HG02884 (cell line): ENCODE data around the gene FTSJ3.

Source experiments
- ATAC-seq: cut with Tn5 transposase; IDR thresholded peaks from one replicate; pipeline ENCODE4 v1.9.1; 2021; ENCODE audit warnings: mild to moderate bottlenecking, moderate library complexity; ENCODE audit not compliant: unreplicated experiment

Gene FTSJ3

DNA sequence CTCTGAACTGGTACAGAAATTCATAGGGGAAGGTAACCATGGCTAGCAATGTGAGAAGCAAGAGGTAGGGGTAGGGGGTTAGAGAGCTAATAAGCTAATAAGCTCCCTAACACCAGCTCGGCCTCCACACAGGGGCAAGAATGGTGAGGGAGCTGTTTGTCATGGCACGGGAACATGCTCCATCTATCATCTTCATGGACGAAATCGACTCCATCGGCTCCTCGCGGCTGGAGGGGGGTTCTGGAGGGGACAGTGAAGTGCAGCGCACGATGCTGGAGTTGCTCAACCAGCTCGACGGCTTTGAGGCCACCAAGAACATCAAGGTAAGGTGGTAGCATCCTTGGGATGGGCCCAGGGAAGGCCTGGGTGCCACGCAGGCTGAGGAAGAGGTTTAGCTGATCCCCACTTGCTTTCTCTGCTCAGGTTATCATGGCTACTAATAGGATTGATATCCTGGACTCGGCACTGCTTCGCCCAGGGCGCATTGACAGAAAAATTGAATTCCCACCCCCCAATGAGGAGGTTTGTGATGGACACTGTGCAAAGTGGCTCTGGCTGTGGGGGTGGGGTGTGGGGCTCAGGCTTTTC lies 3.5 kb upstream of the FTSJ3 start:
- no peak for ATAC-seq

DNA sequence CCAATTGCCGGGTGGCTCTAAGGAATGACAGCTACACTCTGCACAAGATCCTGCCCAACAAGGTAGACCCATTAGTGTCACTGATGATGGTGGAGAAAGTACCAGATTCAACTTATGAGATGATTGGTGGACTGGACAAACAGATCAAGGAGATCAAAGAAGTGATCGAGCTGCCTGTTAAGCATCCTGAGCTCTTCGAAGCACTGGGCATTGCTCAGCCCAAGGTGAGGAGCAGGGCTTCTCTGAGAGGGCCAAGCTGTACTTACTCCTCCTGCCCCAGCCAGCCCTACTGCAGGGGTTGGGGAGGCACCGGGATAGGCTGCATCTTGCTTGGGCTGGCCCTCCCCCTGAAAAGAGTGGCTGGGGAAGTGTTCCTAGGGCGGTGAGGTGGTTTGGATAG lies 2.8 kb upstream of the FTSJ3 start:
- ATAC-seq, result no peak

- no peak for ATAC-seq
These were observed 1.5 kb upstream of the FTSJ3 start for GRCh38 chr17:63828936-63829335.

GRCh38 chr17:63827801-63828221 lies 348 bp upstream of the FTSJ3 start:
- ATAC-seq, result no peak

DNA sequence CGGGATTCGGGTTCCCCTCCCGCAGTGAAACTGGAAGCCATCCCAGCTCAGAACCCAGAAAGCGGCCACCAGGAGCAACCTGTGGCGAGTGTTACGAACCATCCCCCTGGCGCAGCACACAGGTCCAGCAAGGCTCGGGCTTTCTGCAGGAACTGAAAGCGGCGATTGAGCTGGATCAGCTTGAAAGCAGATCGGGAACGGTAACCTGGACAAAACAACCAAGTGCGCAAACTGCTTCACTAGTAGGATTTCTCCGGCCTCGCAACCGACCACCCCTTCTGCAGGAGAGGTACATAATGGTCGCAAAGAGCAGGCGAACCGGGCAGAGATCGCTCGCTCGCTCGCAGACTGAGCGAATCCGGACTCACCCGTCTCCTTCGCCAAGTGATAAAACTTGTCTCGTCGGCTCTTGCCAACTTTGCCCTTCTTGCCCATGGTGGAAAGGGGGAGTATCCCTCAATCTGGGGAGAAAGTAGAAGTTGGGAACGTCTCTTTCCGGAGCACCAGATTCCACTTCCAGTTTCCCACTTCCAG lies 928 bp downstream of the FTSJ3 start:
- ATAC-seq, result no peak

DNA sequence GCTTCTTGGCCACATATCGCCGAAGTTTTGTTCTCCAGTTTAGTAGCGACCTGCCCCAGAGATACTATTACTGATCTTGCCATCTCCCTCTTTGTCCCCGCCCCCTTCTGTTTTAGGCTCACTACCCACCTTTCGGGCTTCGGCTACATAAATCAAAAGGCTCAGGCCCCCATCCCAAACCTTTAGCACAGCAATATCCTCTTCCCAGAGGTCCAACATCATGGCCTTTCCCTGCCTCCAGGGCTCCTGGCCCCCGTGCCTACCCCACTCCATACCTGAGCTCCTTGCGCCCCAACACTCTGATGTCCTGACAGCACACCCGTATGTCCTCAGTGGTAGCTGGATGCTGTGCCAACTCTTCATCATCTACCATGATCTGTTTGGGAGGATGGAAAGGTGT lies 3.1 kb downstream of the FTSJ3 start:
- no peak for ATAC-seq

- ATAC-seq, result no peak
These were observed 3.7 kb downstream of the FTSJ3 start for GRCh38 chr17:63823659-63824331.

- ATAC-seq, result no peak
These were observed 4.9 kb downstream of the FTSJ3 start for GRCh38 chr17:63822537-63822936.

- no peak for ATAC-seq
These were observed 5.7 kb downstream of the FTSJ3 start for GRCh38 chr17:63821804-63822203.

- ATAC-seq, result no peak
These were observed 6.4 kb downstream of the FTSJ3 start for GRCh38 chr17:63820963-63821561.

DNA sequence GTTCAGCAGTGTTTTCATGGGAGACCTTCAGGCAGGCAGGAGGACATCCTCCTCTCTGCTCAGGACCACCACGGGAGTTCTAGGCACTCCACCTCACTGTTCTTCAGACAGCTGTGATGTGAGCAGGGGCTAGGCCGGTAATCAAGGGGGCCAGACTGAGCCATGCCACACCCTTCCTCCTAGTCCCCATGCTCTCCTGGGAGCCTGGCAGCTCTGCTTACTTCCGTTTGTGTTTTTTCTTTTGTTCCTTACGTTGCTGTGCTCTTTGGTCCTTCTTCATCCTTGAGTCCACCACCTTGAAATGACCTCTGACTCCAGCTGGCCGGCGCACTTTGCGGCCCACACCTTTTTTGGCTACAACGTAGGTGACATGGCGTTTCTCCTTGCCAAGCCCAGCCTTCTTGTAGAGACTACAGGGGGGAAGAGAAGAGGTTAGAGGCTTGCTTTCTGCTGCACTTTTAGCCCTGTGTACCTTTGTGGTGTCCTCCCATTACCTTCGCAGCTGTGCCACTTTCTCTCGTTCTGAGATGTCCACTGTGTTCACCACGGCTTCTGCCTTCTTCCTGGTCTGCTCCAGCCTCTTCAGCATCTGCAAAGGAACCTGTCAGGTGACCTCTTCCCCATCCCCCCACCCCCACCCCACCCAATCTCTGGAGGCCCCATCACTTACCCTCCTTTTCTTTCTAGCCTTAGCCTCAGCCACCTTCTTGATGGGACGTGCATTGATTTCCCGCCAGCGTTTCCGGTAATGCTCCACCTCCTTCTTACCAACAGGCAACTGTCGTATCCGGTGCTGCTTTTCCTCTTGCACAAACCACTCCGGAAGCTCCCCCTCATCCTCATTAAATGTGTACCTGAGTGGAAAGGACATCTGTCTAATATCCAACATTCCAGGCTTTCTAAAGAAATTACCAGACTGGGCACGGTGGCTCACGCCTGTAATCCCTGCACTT lies 7.6 kb downstream of the FTSJ3 start:
- ATAC-seq, result no peak

GRCh38 chr17:63819131-63819530 lies 8.3 kb downstream of the FTSJ3 start:
- no peak for ATAC-seq

GRCh38 chr17:63817736-63818385 lies 9.6 kb downstream of the FTSJ3 start:
- no peak for ATAC-seq

DNA sequence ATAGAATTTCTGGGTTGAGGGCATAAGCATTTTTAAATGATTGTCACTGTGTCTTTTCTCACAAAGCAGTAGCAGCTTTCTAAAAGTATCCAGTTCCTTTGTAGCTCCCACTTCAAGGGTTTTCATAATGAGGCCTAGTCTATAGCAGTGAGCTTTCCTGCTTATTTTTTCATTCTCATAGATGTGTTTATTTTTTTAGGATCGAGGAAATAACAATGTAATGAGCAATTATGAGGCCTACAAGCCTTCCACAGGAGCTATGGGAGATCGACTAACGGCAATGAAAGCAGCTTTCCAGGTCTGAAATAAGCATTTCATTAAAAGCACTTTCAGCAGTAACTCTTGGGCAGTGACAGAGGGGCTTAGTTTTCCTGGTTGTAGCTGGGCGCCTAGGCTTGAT lies 10.8 kb downstream of the FTSJ3 start:
- ATAC-seq, result no peak

GRCh38 chr17:63816123-63816522 lies 11.3 kb downstream of the FTSJ3 start:
- ATAC-seq, result no peak

GRCh38 chr17:63809970-63810369 lies 17.5 kb downstream of the FTSJ3 start:
- no peak for ATAC-seq

- no peak for ATAC-seq
These were observed 21.9 kb downstream of the FTSJ3 start for GRCh38 chr17:63805591-63805990.

DNA sequence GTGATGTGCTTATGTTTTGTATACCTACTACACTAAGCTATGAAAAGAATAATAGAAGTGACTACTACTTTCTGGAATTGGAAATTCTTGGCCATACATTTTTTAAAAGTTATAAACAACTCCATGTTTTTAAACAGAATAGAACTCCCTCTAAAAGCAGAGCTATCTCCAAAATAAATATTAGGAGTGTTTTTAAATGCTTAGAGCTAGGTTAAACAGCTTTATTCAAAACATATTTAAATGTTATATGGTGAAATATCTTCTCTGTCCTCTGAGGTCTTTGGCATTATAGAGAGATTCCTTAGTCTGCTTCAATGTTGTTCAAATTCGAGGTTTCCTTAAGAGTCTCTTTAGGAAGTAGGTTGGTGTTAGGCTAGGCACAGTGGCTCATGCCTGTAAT lies 23.1 kb downstream of the FTSJ3 start:
- no peak for ATAC-seq

GRCh38 chr17:63800783-63801182 lies 26.7 kb downstream of the FTSJ3 start:
- ATAC-seq, result no peak

DNA sequence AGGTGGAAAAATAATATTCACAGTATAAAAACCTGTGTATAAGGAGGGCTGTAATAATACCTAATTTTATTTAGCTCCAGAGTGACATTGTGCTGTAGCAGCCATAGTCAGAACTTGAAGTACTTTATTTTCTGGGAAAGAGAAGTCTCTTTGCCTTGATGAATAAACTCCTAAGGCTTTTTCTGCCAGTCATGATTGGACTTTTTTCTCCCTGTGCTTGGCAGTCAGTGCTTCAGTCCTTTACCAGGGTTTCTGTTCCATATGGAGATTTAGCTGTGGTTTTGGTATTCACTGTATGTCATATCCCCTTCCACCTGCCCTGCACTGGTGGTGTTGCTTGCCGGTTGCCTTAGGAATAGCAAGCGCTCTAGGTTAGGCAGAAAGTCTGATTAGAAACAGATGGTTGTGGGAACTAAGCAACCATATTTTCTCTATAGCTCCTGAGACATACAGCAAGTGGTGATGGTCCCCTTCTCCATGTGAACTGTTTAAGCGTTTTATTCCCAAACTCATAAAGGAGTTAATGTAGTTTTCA lies 28.8 kb downstream of the FTSJ3 start:
- no peak for ATAC-seq
